NCI-H524 treated with DMSO at 0.1 percent for 48 hours (cell line): Measurements from ENCODE around the gene RCOR1.
A peak's percentile ranks its signal among the peaks of the same experiment; 100 is the strongest.

ENCODE experiments used
- DNase-seq: peaks from one replicate; lab custom pipeline; 2025; lab: John Stamatoyannopoulos, UW

RCOR1 gene

GRCh38 chr14:102726191-102726949 is 133.9 kb downstream of the RCOR1 start:
- DNase-seq = no peak

- no peak for DNase-seq
Observed at GRCh38 chr14:102727336-102728095, 135.1 kb downstream of the RCOR1 start.

GRCh38 chr14:102728501-102728900 is 136.1 kb downstream of the RCOR1 start:
- no peak for DNase-seq

- DNase-seq = no peak
Observed at GRCh38 chr14:102729268-102729667, 136.8 kb downstream of the RCOR1 start.

GRCh38 chr14:102729825-102730224 is 137.4 kb downstream of the RCOR1 start:
- no peak for DNase-seq

GRCh38 chr14:102731101-102731870 is 138.8 kb downstream of the RCOR1 start:
- DNase-seq = no peak

- DNase-seq = no peak
Observed at GRCh38 chr14:102731871-102732800, 139.7 kb downstream of the RCOR1 start.

GRCh38 chr14:102732924-102733323 is 140.5 kb downstream of the RCOR1 start:
- no peak for DNase-seq

GRCh38 chr14:102733326-102733725 is 140.9 kb downstream of the RCOR1 start:
- no peak for DNase-seq

- DNase-seq = no peak
Observed at GRCh38 chr14:102734436-102734835, 142.0 kb downstream of the RCOR1 start.

- no peak for DNase-seq
Observed at GRCh38 chr14:102736956-102737355, 144.5 kb downstream of the RCOR1 start.

- DNase-seq = no peak
Observed at GRCh38 chr14:102737402-102738372, 145.2 kb downstream of the RCOR1 start.

GRCh38 chr14:102738373-102739189 is 146.1 kb downstream of the RCOR1 start:
- no peak for DNase-seq

GRCh38 chr14:102739190-102739469 is 146.7 kb downstream of the RCOR1 start:
- no peak for DNase-seq

- DNase-seq = no peak
Observed at GRCh38 chr14:102746634-102747438, 154.4 kb downstream of the RCOR1 start.

- DNase-seq = no peak
Observed at GRCh38 chr14:102748806-102749205, 156.4 kb downstream of the RCOR1 start.

GRCh38 chr14:102749393-102750305 is 157.2 kb downstream of the RCOR1 start:
- DNase-seq = no peak

GRCh38 chr14:102750376-102750775 is 157.9 kb downstream of the RCOR1 start:
- DNase-seq = peak; percentile 29
